PC-3 (cell line): ENCODE measurements around the gene EIF4E2. TPM values are rescaled to one million over a fixed set of nuclear protein-coding genes. Genes with fewer than 3 reads are reported as not detected.

Experiments
- ATAC-seq: fragments of 200-7000 bp; cut with Tn5 transposase; 2 replicates; pipeline ENCODE4 v1.9.1; 2020; ENCODE audit warnings: mild to moderate bottlenecking, moderate library complexity
- BruUV-seq: library from RNA; stranded (reverse); fragments of 400-500 nt; replicated peaks from 2 replicates; lab custom pipeline; 2021; lab: Mats Ljungman, UMichigan
- CTCF ChIA-PET: fragments of 300-600 bp; sonication (Branson Sonifier 250); formaldehyde crosslinking; loops from one replicate; lab custom pipeline; 2022; ENCODE audit warnings: antibody characterized with exemption; lab: Charles Lee
- POLR2A ChIA-PET: fragments of 300-600 bp; sonication (Branson Sonifier 250); formaldehyde crosslinking; loops from one replicate; lab custom pipeline; 2022; ENCODE audit warnings: antibody characterized with exemption; ENCODE audit not compliant: unreplicated experiment; lab: Charles Lee
- DNase-seq: peaks from one replicate; pipeline ENCODE4 v3.0.0-alpha.2; 2015
- H2AFZ ChIP-seq: fragments of 300-600 bp; sonication (generic); 2 replicates; pipeline ENCODE4 v1.6.0; 2016; ENCODE audit warnings: antibody characterized with exemption, low read length
- H3F3A ChIP-seq: fragments of 300-600 bp; sonication (generic); one replicate; pipeline ENCODE4 v1.6.0; 2017; ENCODE audit warnings: antibody characterized with exemption, low read length, control low read depth, mild to moderate bottlenecking; ENCODE audit not compliant: unreplicated experiment
- H3K27ac ChIP-seq: fragments of 300-600 bp; sonication (generic); 2 replicates; pipeline ENCODE4 v1.5.1; 2016; ENCODE audit warnings: mild to moderate bottlenecking, low read length
- H3K27me3 ChIP-seq: fragments of 300-600 bp; sonication (generic); 2 replicates; pipeline ENCODE4 v1.6.1; 2016; ENCODE audit warnings: low read length, mixed read lengths
- H3K36me3 ChIP-seq: fragments of 300-600 bp; sonication (generic); 2 replicates; pipeline ENCODE4 v1.6.1; 2016; ENCODE audit warnings: low read depth, mixed run types, low read length, mixed read lengths
- H3K4me1 ChIP-seq: fragments of 300-600 bp; sonication (generic); 2 replicates; pipeline ENCODE4 v1.5.1; 2016; ENCODE audit warnings: low read length; ENCODE audit not compliant: insufficient read depth
- H3K4me2 ChIP-seq: fragments of 300-600 bp; sonication (generic); 2 replicates; pipeline ENCODE4 v1.6.0; 2016; ENCODE audit warnings: low read length
- H3K4me3 ChIP-seq: fragments of 300-600 bp; sonication (generic); 2 replicates; pipeline ENCODE4 v1.5.1; 2016; ENCODE audit warnings: mild to moderate bottlenecking, low read length, mixed read lengths
- H3K79me2 ChIP-seq: fragments of 300-600 bp; sonication (generic); 2 replicates; pipeline ENCODE4 v1.6.1; 2017; ENCODE audit warnings: low read length, mixed read lengths
- H3K9ac ChIP-seq: fragments of 300-600 bp; sonication (generic); 2 replicates; pipeline ENCODE4 v1.6.0; 2016; ENCODE audit warnings: mild to moderate bottlenecking, low read length
- H3K9me2 ChIP-seq: fragments of 300-600 bp; sonication (generic); replicated peaks from 2 replicates; pipeline ENCODE4 v1.6.1; 2016; ENCODE audit warnings: mixed run types, low read length, mixed read lengths
- H3K9me3 ChIP-seq: fragments of 300-600 bp; sonication (generic); 2 replicates; pipeline ENCODE4 v1.6.1; 2016; ENCODE audit warnings: low read length, mixed read lengths
- H4K20me1 ChIP-seq: fragments of 300-600 bp; sonication (generic); 2 replicates; pipeline ENCODE4 v1.6.1; 2016; ENCODE audit warnings: low read length, mixed read lengths
- CTCF ChIP-seq: fragments of 300-600 bp; sonication (generic); conservative IDR thresholded peaks from 2 replicates; pipeline ENCODE4 v1.5.1; 2017; ENCODE audit warnings: antibody characterized with exemption, low read depth, mild to moderate bottlenecking, low read length
- EZH2 ChIP-seq: fragments of 300-600 bp; sonication (generic); IDR thresholded peaks from one replicate; pipeline ENCODE4 v1.6.1; 2017; ENCODE audit warnings: antibody characterized with exemption, mild to moderate bottlenecking, low read length; ENCODE audit not compliant: unreplicated experiment
- EZH2phosphoT487 ChIP-seq: fragments of 300-600 bp; sonication (generic); IDR thresholded peaks from 2 replicates; pipeline ENCODE4 v1.6.1; 2018; ENCODE audit warnings: mild to moderate bottlenecking, antibody characterized with exemption, low read length, borderline replicate concordance
- intact Hi-C: fragments of 100-400 bp; cut with micrococcal nuclease; formaldehyde crosslinking; loops from 2 replicates; pipeline ENCODE4 v1.9.0; 2023
- total RNA-seq: library from RNA; depleted of rRNA; stranded (reverse); fragments of >200 nt; gene quantifications from 2 replicates; pipeline ENCODE4 v1.2.3, GENCODE V29; 2014

EIF4E2 gene
- total RNA-seq, 1 experiment from 2014 or later = 55.1 TPM

GRCh38 chr2:232575404-232575746, 24.9 kb downstream of the EIF4E2 start:
- no peak overlapping the region for H3K27ac ChIP-seq
- H3K4me1 ChIP-seq = peaks cover 8% of the 10 kb centered on the region; the same call in 1 of the 2 replicates
- H3K4me2 ChIP-seq = no peak overlapping the region
- H3K9ac ChIP-seq = no peak overlapping the region
- H4K20me1 ChIP-seq = no peaks in the 10 kb centered on the region
- no peaks in the 10 kb centered on the region for H3F3A ChIP-seq
- no peak overlapping the region for H2AFZ ChIP-seq
- no peaks in the 10 kb centered on the region for H3K9me2 ChIP-seq
- POLR2A ChIA-PET = no interaction called here
- BruUV-seq = no TSS peak
- H3K27me3 ChIP-seq = no peaks in the 10 kb centered on the region
- H3K36me3 ChIP-seq = peaks cover 8% of the 10 kb centered on the region
- no peak for TF ChIP-seq EZH2phosphoT487
- TF ChIP-seq EZH2 = no peak
- no peak for TF ChIP-seq CTCF
- H3K9me3 ChIP-seq = no peaks in the 10 kb centered on the region
- ATAC-seq (no peak), DNase-seq (no peak)
- no peak overlapping the region for H3K4me3 ChIP-seq
- CTCF ChIA-PET = no interaction called here
- intact Hi-C loops = no loop called here
- no peaks in the 10 kb centered on the region for H3K79me2 ChIP-seq

- peaks cover 8% of the 10 kb centered on the region; the same call in 1 of the 2 replicates for H3K4me1 ChIP-seq
- intact Hi-C loops = no loop called here
- H3K9me2 ChIP-seq = no peaks in the 10 kb centered on the region
- no peaks in the 10 kb centered on the region for H4K20me1 ChIP-seq
- H3F3A ChIP-seq = no peaks in the 10 kb centered on the region
- no peak for TF ChIP-seq CTCF
- no peak for TF ChIP-seq EZH2phosphoT487
- TF ChIP-seq EZH2 = no peak
- ATAC-seq (no peak), DNase-seq (no peak)
- BruUV-seq = no TSS peak
- H3K9ac ChIP-seq = no peak overlapping the region
- H3K79me2 ChIP-seq = no peaks in the 10 kb centered on the region
- H3K4me3 ChIP-seq = no peak overlapping the region
- peaks cover 7% of the 10 kb centered on the region for H3K36me3 ChIP-seq
- no peak overlapping the region for H2AFZ ChIP-seq
- H3K9me3 ChIP-seq = no peaks in the 10 kb centered on the region
- ChIA-PET POLR2A (no interaction called here), CTCF (no interaction called here)
- no peaks in the 10 kb centered on the region for H3K27me3 ChIP-seq
- no peak overlapping the region for H3K4me2 ChIP-seq
- no peak overlapping the region for H3K27ac ChIP-seq
Measured at GRCh38 chr2:232576995-232577394, 26.5 kb downstream of the EIF4E2 start.

GRCh38 chr2:232577841-232578240, 27.4 kb downstream of the EIF4E2 start:
- DNase-seq = no peak
- Histone ChIP-seq H3K9ac (no peak overlapping the region), H3K79me2 (no peaks in the 10 kb centered on the region), H3K9me2 (no peaks in the 10 kb centered on the region), H2AFZ (no peak overlapping the region), H4K20me1 (no peaks in the 10 kb centered on the region), H3F3A (no peaks in the 10 kb centered on the region), H3K27ac (no peak overlapping the region), H3K27me3 (no peaks in the 10 kb centered on the region), H3K4me3 (no peak overlapping the region), H3K9me3 (no peaks in the 10 kb centered on the region), H3K4me1 (peaks cover 8% of the 10 kb centered on the region; the same call in 1 of the 2 replicates), H3K36me3 (peaks cover 6% of the 10 kb centered on the region), H3K4me2 (no peak overlapping the region)
- CTCF ChIA-PET = no interaction called here
- POLR2A ChIA-PET = no interaction called here
- TF ChIP-seq EZH2phosphoT487 (no peak), CTCF (no peak), EZH2 (no peak)
- intact Hi-C loops = no loop called here
- no peak for ATAC-seq
- BruUV-seq = no TSS peak
